ENCODE data around the gene TOMM20. TPM values are rescaled to one million over a fixed set of nuclear protein-coding genes. Genes with fewer than 3 reads are reported as not detected.

TOMM20 gene
- total and polyA plus RNA-seq, 9 of the 15 experiments (the other 6 are each of a cell fraction or from before 2014, with no cell fraction given), result 70.6 to 334 (median 159) TPM

- TF ChIP-seq, protein P1, sequence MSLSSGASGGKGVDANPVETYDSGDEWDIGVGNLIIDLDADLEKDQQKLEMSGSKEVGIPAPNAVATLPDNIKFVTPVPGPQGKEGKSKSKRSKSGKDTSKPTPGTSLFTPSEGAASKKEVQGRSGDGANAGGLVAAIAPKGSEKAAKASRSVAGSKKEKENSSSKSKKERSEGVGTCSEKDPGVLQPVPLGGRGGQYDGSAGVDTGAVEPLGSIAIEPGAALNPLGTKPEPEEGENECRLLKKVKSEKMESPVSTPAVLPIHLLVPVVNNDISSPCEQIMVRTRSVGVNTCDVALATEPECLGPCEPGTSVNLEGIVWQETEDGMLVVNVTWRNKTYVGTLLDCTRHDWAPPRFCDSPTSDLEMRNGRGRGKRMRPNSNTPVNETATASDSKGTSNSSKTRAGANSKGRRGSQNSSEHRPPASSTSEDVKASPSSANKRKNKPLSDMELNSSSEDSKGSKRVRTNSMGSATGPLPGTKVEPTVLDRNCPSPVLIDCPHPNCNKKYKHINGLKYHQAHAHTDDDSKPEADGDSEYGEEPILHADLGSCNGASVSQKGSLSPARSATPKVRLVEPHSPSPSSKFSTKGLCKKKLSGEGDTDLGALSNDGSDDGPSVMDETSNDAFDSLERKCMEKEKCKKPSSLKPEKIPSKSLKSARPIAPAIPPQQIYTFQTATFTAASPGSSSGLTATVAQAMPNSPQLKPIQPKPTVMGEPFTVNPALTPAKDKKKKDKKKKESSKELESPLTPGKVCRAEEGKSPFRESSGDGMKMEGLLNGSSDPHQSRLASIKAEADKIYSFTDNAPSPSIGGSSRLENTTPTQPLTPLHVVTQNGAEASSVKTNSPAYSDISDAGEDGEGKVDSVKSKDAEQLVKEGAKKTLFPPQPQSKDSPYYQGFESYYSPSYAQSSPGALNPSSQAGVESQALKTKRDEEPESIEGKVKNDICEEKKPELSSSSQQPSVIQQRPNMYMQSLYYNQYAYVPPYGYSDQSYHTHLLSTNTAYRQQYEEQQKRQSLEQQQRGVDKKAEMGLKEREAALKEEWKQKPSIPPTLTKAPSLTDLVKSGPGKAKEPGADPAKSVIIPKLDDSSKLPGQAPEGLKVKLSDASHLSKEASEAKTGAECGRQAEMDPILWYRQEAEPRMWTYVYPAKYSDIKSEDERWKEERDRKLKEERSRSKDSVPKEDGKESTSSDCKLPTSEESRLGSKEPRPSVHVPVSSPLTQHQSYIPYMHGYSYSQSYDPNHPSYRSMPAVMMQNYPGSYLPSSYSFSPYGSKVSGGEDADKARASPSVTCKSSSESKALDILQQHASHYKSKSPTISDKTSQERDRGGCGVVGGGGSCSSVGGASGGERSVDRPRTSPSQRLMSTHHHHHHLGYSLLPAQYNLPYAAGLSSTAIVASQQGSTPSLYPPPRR (CRISPR knock-in tag; IDR thresholded peaks at IDR 0.05; ENCODE audit: borderline replicate concordance), result no peak
- TF ChIP-seq ZNF518B (CRISPR knock-in tag; IDR thresholded peaks at IDR 0.05), result no peak
- TF ChIP-seq RAD51 (IDR thresholded peaks at IDR 0.05; ENCODE audit: borderline replicate concordance, low read depth), result 0 out of 2 replicates have a peak, but pooled peaks have one; percentile 28
- TF ChIP-seq ZEB2 (IDR thresholded peaks at IDR 0.05), result peak; percentile 94
- TF ChIP-seq, protein P2, sequence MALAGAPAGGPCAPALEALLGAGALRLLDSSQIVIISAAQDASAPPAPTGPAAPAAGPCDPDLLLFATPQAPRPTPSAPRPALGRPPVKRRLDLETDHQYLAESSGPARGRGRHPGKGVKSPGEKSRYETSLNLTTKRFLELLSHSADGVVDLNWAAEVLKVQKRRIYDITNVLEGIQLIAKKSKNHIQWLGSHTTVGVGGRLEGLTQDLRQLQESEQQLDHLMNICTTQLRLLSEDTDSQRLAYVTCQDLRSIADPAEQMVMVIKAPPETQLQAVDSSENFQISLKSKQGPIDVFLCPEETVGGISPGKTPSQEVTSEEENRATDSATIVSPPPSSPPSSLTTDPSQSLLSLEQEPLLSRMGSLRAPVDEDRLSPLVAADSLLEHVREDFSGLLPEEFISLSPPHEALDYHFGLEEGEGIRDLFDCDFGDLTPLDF (CRISPR knock-in tag; IDR thresholded peaks at IDR 0.05), result no peak; the same call in 1 of the 2 replicates
- TF ChIP-seq, protein P3, sequence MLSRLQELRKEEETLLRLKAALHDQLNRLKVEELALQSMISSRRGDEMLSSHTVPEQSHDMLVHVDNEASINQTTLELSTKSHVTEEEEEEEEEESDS (CRISPR knock-in tag; IDR thresholded peaks at IDR 0.05), result no peak
- TF ChIP-seq HSF4 (CRISPR knock-in tag; IDR thresholded peaks at IDR 0.05; ENCODE audit: borderline replicate concordance), result no peak
- TF ChIP-seq RBM15 (IDR thresholded peaks at IDR 0.05; ENCODE audit: insufficient read depth, low read length), result no peak
- no peak for TF ChIP-seq E2F6 (IDR thresholded peaks at IDR 0.05; ENCODE audit: borderline replicate concordance in 1 of 2, extremely low read depth in 1 of 2, insufficient read depth in 1 of 2, insufficient read length in 1 of 2, low read depth in 1 of 2, low read length in 1 of 2, poor library complexity in 1 of 2, severe bottlenecking in 1 of 2)
- TF ChIP-seq ZNF175 (CRISPR knock-in tag; IDR thresholded peaks at IDR 0.05; ENCODE audit: low read depth), result no peak; the same call in 1 of the 2 replicates
- TF ChIP-seq ZBTB49 (CRISPR knock-in tag; IDR thresholded peaks at IDR 0.05; ENCODE audit: borderline replicate concordance), result no peak
Measured at GRCh38 chr1:235113183-235113917, 15.3 kb downstream of the TOMM20 start (continued).
